HepG2 (cell line): Measurements from ENCODE around the gene HCK. TPM values are rescaled to one million over a fixed set of nuclear protein-coding genes. Genes with fewer than 3 reads are reported as not detected.

ENCODE experiments used
- ATAC-seq: fragments of 200-7000 bp; cut with Tn5 transposase; 3 replicates; pipeline ENCODE4 v1.9.1; 2020; ENCODE audit warnings: mild to moderate bottlenecking, moderate library complexity
- BruUV-seq: library from RNA; stranded (reverse); fragments of 400-500 nt; replicated peaks from 2 replicates; lab custom pipeline; 2021; lab: Mats Ljungman, UMichigan
- CTCF ChIA-PET: fragments of 300-600 bp; formaldehyde crosslinking; extraction: SDS; loops from one replicate; lab custom pipeline; 2021; ENCODE audit warnings: low total read pairs, inconsistent platforms, low intra/inter-chr PET ratio; lab: Yijun Ruan, JAX
- POLR2A ChIA-PET: fragments of 350-600 bp; sonication (Branson Sonifier 250); formaldehyde crosslinking; loops from one replicate; lab custom pipeline; 2020; ENCODE audit warnings: antibody characterized with exemption, inconsistent platforms; lab: Yijun Ruan, JAX
- DNase-seq: peaks from one replicate; pipeline ENCODE4 v3.0.0-alpha.2; 2015; ENCODE audit warnings: low spot score
- FAIRE-seq: peaks from 3 replicates; lab custom pipeline; 2011; peaks lifted over from hg19 to GRCh38; lab: Jason Lieb, UNC
- H2AFZ ChIP-seq: one replicate; pipeline ENCODE4 v1.6.1; 2011; ENCODE audit warnings: low read length, inconsistent platforms
- H3K27ac ChIP-seq: fragments of 300-600 bp; 3 replicates; pipeline ENCODE4 v1.8.0; 2011; ENCODE audit warnings: mixed run types, mild to moderate bottlenecking, mixed read lengths, low read length, inconsistent platforms; ENCODE audit not compliant: insufficient read depth; ENCODE audit errors: extremely low read length
- H3K27me3 ChIP-seq, 2 experiments: fragments of 200-600 bp in 1 of 2; 2 replicates in 1 of 2; 3 replicates in 1 of 2; pipeline versions ENCODE4 v1.6.0 to v1.8.0; 2011; ENCODE audit warnings: low read length in 2 of 2, mild to moderate bottlenecking in 2 of 2, moderate library complexity in 2 of 2, inconsistent platforms in 1 of 2; ENCODE audit not compliant: insufficient read depth in 2 of 2, control insufficient read depth in 1 of 2
- H3K36me3 ChIP-seq, 2 experiments: fragments of 200-600 bp in 1 of 2; replicated peaks in 1 of 2; 2 replicates in 1 of 2; 3 replicates in 1 of 2; pipeline versions ENCODE4 v1.5.1 to v1.8.0; 2011; ENCODE audit warnings: low read length in 2 of 2, inconsistent platforms in 1 of 2; ENCODE audit not compliant: insufficient read depth in 2 of 2, control insufficient read depth in 1 of 2
- H3K4me1 ChIP-seq: 2 replicates; pipeline ENCODE4 v1.5.1; 2012; ENCODE audit warnings: low read length, inconsistent platforms; ENCODE audit not compliant: insufficient read depth
- H3K4me2 ChIP-seq: 2 replicates; pipeline ENCODE4 v1.6.0; 2011; ENCODE audit warnings: low read depth, low read length, inconsistent platforms
- H3K4me3 ChIP-seq, 3 experiments: fragments of 200-600 bp in 1 of 3; sonication (generic), shearing (Covaris generic) in 1 of 3; replicated peaks in 1 of 3; 2 replicates each; pipeline ENCODE4 v1.5.1; 2011 to 2016; ENCODE audit warnings: low read length in 3 of 3, inconsistent platforms in 2 of 3, low read depth in 2 of 3, mild to moderate bottlenecking in 2 of 3, control low read depth in 1 of 3, mixed read lengths in 1 of 3; ENCODE audit not compliant: insufficient read depth in 1 of 3
- H3K79me2 ChIP-seq: one replicate; pipeline ENCODE4 v1.6.1; 2011; ENCODE audit warnings: low read length, inconsistent platforms; ENCODE audit not compliant: insufficient read depth
- H3K9ac ChIP-seq: 2 replicates; pipeline ENCODE4 v1.6.0; 2011; ENCODE audit warnings: mild to moderate bottlenecking, low read depth, low read length, inconsistent platforms; ENCODE audit not compliant: insufficient read depth
- H3K9me3 ChIP-seq: 2 replicates; pipeline ENCODE4 v1.5.1; 2012; ENCODE audit warnings: mild to moderate bottlenecking, low read length
- H4K20me1 ChIP-seq: 2 replicates; pipeline ENCODE4 v1.6.0; 2011; ENCODE audit warnings: inconsistent platforms, mild to moderate bottlenecking, low read length, moderate library complexity; ENCODE audit not compliant: insufficient read depth
- FOXK1 ChIP-seq: sonication (generic); formaldehyde crosslinking; IDR thresholded peaks from 2 replicates; pipeline ENCODE4 v1.4.0; 2020; ENCODE audit warnings: low read depth, missing genetic modification reagents, borderline replicate concordance
- MED8 ChIP-seq: sonication (generic); formaldehyde crosslinking; IDR thresholded peaks from 2 replicates; pipeline ENCODE4 v1.8.1; 2023; ENCODE audit warnings: mild to moderate bottlenecking, missing genetic modification reagents; ENCODE audit not compliant: insufficient replicate concordance
- PTBP1 ChIP-seq: fragments of 200-400 bp; formaldehyde crosslinking; IDR thresholded peaks from 2 replicates; pipeline ENCODE4 v1.6.1; 2018; ENCODE audit warnings: low read length, low read depth; ENCODE audit not compliant: poor library complexity, severe bottlenecking
- SOX13 ChIP-seq, 3 experiments: fragments of 450-650 bp in 1 of 3; sonication (generic) in 1 of 3; formaldehyde crosslinking in 1 of 3; IDR thresholded peaks in 2 of 3; conservative IDR thresholded peaks in 1 of 3; 2 replicates each; pipeline versions ENCODE4 v1.5.0 to v1.6.1; 2016 to 2020; ENCODE audit warnings: antibody characterized with exemption in 1 of 3, mild to moderate bottlenecking in 1 of 3, missing compliant biosample characterization in 1 of 3, missing genetic modification reagents in 1 of 3, moderate library complexity in 1 of 3
- ZKSCAN1 ChIP-seq: fragments of 150-350 bp; IDR thresholded peaks from 2 replicates; pipeline ENCODE4 v1.6.1; 2014; ENCODE audit warnings: low read length
- ZNF12 ChIP-seq: sonication (generic); formaldehyde crosslinking; IDR thresholded peaks from 2 replicates; pipeline ENCODE4 v1.5.0; 2020; ENCODE audit warnings: missing genetic modification reagents
- ZNF30 ChIP-seq: sonication (generic); formaldehyde crosslinking; IDR thresholded peaks from 2 replicates; pipeline ENCODE4 v1.5.0; 2020; ENCODE audit warnings: mild to moderate bottlenecking, missing genetic modification reagents
- ZNF577 ChIP-seq: sonication (generic); formaldehyde crosslinking; IDR thresholded peaks from 2 replicates; pipeline ENCODE4 v1.4.0; 2020; ENCODE audit warnings: mild to moderate bottlenecking, low read depth, missing genetic modification reagents, borderline replicate concordance
- ZNF883 ChIP-seq: sonication (generic); formaldehyde crosslinking; IDR thresholded peaks from 2 replicates; pipeline ENCODE4 v1.5.1; 2020; ENCODE audit warnings: mild to moderate bottlenecking, missing genetic modification reagents; ENCODE audit errors: not compliant biosample characterization
- WGBS: methylation state at CpG from one replicate; pipeline ENCODE4 v1.1.6; 2017; ENCODE audit warnings: low lambda C conversion rate; 5-methylcytosine and 5-hydroxymethylcytosine counted together
- in situ Hi-C: cut with HindIII; loops from 2 replicates; pipeline ENCODE4 v1.10.0; 2017; ENCODE audit warnings: low pct_unique_long_range_greater_than_20kb; ENCODE audit not compliant: extremely low pct_ligation_motif_present
- intact Hi-C: fragments of 100-400 bp; cut with micrococcal nuclease; formaldehyde crosslinking; loops from one replicate; pipeline ENCODE4 v1.10.0; 2022; ENCODE audit not compliant: unreplicated experiment
- polyA plus RNA-seq, 8 experiments: library from polyadenylated mRNA; depleted of rRNA in 3 of 8; stranded (reverse) in 7 of 8; unstranded in 1 of 8; fragments of >200 nt; fragmentation: Illumina TruSeq in 4 of 8; extraction: Trizol in 4 of 8; gene quantifications; 2 replicates each; pipeline versions ENCODE4 v1.2.1 to v1.2.3, GENCODE V29; 2011 to 2016; ENCODE audit warnings: low read depth in 4 of 8, missing spikeins in 1 of 8, mixed read lengths in 1 of 8; ENCODE audit not compliant: insufficient read depth in 1 of 8
- total RNA-seq, 5 experiments: library from RNA; depleted of rRNA; stranded (reverse); fragments of >200 nt; fragmentation: Illumina TruSeq; extraction: Trizol; gene quantifications; 2 replicates each; pipeline ENCODE4 v1.2.3, GENCODE V29; 2016; ENCODE audit warnings: low read depth in 1 of 5
- TF ChIP-seq, protein P1 (sequence below): sonication (generic); formaldehyde crosslinking; IDR thresholded peaks from 2 replicates; pipeline ENCODE4 v1.5.0; 2020; ENCODE audit warnings: mild to moderate bottlenecking, missing genetic modification reagents
- TF ChIP-seq, protein P2 (sequence below): sonication (generic); formaldehyde crosslinking; IDR thresholded peaks from 2 replicates; pipeline ENCODE4 v1.4.0; 2020; ENCODE audit warnings: missing genetic modification reagents, low read depth, mild to moderate bottlenecking, borderline replicate concordance
- TF ChIP-seq, protein P3 (sequence below): sonication (generic); formaldehyde crosslinking; IDR thresholded peaks from 2 replicates; pipeline ENCODE4 v1.5.0; 2020; ENCODE audit warnings: mild to moderate bottlenecking, missing genetic modification reagents
- TF ChIP-seq, protein P4 (sequence below): IDR thresholded peaks from 2 replicates; pipeline ENCODE4 v1.6.1; 2016; ENCODE audit warnings: missing biosample characterization, missing genetic modification reagents, low read depth

Gene HCK
- total and polyA plus RNA-seq, 2 of the 13 experiments (the other 11 are each of a cell fraction or from before 2014, with no cell fraction given), result 0.04 TPM; not detected in 1

DNA sequence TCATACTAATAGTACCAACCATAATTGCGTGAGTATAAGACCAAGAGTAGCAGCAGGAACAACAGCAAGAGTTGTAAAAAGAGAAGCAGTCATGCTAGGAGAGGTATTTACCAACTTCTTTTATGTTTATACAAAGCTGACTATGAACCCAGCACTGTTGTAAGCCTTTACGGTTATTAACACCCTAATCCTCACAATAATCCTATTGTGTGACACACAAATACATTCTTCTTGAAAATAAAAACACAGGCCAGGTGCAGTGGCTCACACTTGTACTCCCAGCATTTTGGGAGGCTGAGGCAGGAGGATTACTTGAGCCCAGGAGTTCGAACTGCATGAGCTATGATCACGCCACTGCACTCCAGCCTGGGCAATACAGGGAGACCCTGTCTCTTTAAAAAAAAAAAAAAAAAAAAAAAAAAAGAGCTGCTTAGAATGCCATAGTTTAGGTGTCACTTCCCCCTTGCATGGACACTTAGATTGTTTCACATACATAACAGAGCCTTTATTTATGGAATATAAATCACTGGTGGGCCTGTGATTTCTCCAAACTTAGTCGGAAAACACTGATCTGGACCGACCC lies 20.2 kb downstream of the HCK start (continued):
- TF ChIP-seq, protein P1, sequence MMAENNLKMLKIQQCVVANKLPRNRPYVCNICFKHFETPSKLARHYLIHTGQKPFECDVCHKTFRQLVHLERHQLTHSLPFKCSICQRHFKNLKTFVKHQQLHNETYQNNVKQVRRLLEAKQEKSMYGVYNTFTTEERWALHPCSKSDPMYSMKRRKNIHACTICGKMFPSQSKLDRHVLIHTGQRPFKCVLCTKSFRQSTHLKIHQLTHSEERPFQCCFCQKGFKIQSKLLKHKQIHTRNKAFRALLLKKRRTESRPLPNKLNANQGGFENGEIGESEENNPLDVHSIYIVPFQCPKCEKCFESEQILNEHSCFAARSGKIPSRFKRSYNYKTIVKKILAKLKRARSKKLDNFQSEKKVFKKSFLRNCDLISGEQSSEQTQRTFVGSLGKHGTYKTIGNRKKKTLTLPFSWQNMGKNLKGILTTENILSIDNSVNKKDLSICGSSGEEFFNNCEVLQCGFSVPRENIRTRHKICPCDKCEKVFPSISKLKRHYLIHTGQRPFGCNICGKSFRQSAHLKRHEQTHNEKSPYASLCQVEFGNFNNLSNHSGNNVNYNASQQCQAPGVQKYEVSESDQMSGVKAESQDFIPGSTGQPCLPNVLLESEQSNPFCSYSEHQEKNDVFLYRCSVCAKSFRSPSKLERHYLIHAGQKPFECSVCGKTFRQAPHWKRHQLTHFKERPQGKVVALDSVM (CRISPR knock-in tag), result 0 out of 2 replicates have a peak, but pooled peaks have one; percentile 22
- TF ChIP-seq FOXK1 (CRISPR knock-in tag) (no peak), ZNF12 (CRISPR knock-in tag) (peak; percentile 93), ZNF577 (CRISPR knock-in tag) (no peak), SOX13 (IDR thresholded peaks at IDR 0.05) (no peak), SOX13 (CRISPR knock-in tag; conservative IDR thresholded peaks at IDR 0.05 in 1 of 2, IDR thresholded peaks at IDR 0.05 in 1 of 2) (peak in 1 of 2 experiments; percentile 30; a peak in 1 of 4 replicates)
- TF ChIP-seq, protein P2, sequence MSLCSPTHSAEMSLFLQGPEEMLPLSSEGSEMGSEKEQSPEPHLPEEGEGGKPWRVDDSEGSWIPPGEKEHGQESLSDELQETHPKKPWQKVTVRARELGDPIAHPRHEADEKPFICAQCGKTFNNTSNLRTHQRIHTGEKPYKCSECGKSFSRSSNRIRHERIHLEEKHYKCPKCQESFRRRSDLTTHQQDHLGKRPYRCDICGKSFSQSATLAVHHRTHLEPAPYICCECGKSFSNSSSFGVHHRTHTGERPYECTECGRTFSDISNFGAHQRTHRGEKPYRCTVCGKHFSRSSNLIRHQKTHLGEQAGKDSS (CRISPR knock-in tag), result no peak
- TF ChIP-seq, all 625 proteins: peak for 6

DNA sequence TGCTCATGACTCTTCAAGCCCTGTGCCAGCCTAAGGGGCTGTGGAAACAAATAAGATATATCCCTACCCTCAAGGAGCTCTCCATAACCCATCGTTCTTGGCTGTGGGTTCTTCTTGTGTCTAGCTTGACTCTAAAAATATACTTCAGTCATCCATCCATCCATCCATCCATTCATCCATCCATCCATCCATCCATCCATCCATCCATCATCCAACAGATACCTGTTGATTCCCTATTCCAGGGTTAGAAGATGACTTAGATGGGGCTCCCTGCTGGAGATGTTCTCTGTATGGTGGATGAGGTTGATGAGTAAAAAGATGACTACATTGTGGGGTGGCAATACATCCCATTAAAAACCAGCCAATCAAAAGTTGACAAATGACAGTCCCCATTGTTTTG lies 23.5 kb downstream of the HCK start:
- no peak overlapping the region for H3K4me3 ChIP-seq
- ChIA-PET CTCF (no interaction called here), POLR2A (no interaction called here)
- in situ Hi-C loops (no loop called here), intact Hi-C loops (no loop called here)
- ATAC-seq, result no peak
- peaks cover 8 to 51% of the 10 kb centered on the region in 2 experiments; a peak in 4 of 5 replicates for H3K27me3 ChIP-seq
- BruUV-seq, result no TSS peak
- 15% methylated on average over 1 of the region's 1 CpG for WGBS
- H4K20me1 ChIP-seq, result no peaks in the 10 kb centered on the region
- no peak overlapping the region for H2AFZ ChIP-seq
- no peaks in the 10 kb centered on the region for H3K9me3 ChIP-seq
- H3K36me3 ChIP-seq, result no peaks in the 10 kb centered on the region
- no peak overlapping the region for H3K4me2 ChIP-seq
- H3K79me2 ChIP-seq, result no peaks in the 10 kb centered on the region
- H3K9ac ChIP-seq, result no peak overlapping the region
- H3K27ac ChIP-seq, result no peak overlapping the region
- H3K4me1 ChIP-seq, result peaks cover 28% of the 10 kb centered on the region
- FAIRE-seq, result no peak
- no peak for DNase-seq
- TF ChIP-seq ZNF30 (CRISPR knock-in tag) (no peak), ZKSCAN1 (no peak), MED8 (CRISPR knock-in tag) (no peak), ZNF883 (no peak), PTBP1 (no peak)
- TF ChIP-seq, protein P3, sequence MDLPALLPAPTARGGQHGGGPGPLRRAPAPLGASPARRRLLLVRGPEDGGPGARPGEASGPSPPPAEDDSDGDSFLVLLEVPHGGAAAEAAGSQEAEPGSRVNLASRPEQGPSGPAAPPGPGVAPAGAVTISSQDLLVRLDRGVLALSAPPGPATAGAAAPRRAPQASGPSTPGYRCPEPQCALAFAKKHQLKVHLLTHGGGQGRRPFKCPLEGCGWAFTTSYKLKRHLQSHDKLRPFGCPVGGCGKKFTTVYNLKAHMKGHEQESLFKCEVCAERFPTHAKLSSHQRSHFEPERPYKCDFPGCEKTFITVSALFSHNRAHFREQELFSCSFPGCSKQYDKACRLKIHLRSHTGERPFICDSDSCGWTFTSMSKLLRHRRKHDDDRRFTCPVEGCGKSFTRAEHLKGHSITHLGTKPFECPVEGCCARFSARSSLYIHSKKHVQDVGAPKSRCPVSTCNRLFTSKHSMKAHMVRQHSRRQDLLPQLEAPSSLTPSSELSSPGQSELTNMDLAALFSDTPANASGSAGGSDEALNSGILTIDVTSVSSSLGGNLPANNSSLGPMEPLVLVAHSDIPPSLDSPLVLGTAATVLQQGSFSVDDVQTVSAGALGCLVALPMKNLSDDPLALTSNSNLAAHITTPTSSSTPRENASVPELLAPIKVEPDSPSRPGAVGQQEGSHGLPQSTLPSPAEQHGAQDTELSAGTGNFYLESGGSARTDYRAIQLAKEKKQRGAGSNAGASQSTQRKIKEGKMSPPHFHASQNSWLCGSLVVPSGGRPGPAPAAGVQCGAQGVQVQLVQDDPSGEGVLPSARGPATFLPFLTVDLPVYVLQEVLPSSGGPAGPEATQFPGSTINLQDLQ (CRISPR knock-in tag), result no peak
- TF ChIP-seq, protein P4, sequence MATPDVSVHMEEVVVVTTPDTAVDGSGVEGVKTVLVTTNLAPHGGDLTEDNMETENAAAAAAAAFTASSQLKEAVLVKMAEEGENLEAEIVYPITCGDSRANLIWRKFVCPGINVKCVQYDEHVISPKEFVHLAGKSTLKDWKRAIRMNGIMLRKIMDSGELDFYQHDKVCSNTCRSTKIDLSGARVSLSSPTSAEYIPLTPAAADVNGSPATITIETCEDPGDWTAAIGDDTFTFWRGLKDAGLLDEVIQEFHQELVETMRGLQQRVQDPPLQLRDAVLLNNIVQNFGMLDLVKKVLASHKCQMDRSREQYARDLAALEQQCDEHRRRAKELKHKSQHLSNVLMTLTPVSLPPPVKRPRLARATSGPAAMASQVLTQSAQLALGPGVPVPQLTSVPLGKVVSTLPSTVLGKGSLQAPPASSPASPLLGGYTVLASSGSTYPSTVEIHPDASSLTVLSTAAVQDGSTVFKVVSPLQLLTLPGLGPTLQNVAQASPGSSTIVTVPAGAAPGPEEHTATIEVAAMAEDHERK (CRISPR knock-in tag), result no peak
